SJSA1 (cell line): ENCODE data around the gene IZUMO3. TPM values are rescaled to one million over a fixed set of nuclear protein-coding genes. Genes with fewer than 3 reads are reported as not detected.
"Not testable (repeated sequence)": the region's sequence is repeated elsewhere in the genome, so short reads cannot be mapped to it uniquely, and the experiment has no call there.

Experiments
- DNase-seq, 2 experiments: peaks; one replicate each; pipeline ENCODE4 v3.0.0-alpha.2; 2015 to 2020; ENCODE audit warnings: low spot score in 2 of 2, low read depth in 1 of 2
- H3K27ac ChIP-seq: fragments of 250-450 bp; sonication (Bioruptor Pico); 2 replicates; pipeline ENCODE4 v1.5.1; 2020; ENCODE audit warnings: mild to moderate bottlenecking, moderate library complexity
- H3K27me3 ChIP-seq: fragments of 250-450 bp; sonication (Bioruptor Pico); replicated peaks from 2 replicates; pipeline ENCODE4 v1.5.1; 2020; ENCODE audit warnings: mild to moderate bottlenecking, moderate library complexity
- H3K36me3 ChIP-seq: fragments of 250-450 bp; sonication (Bioruptor Pico); 2 replicates; pipeline ENCODE4 v1.5.1; 2020; ENCODE audit warnings: mild to moderate bottlenecking
- H3K4me1 ChIP-seq: fragments of 250-450 bp; sonication (Bioruptor Pico); replicated peaks from 2 replicates; pipeline ENCODE4 v1.6.1; 2021; ENCODE audit warnings: mild to moderate bottlenecking
- H3K4me3 ChIP-seq: fragments of 250-450 bp; sonication (Bioruptor Pico); 2 replicates; pipeline ENCODE4 v1.5.1; 2020; ENCODE audit warnings: mild to moderate bottlenecking
- H3K9me3 ChIP-seq: fragments of 250-450 bp; sonication (Bioruptor Pico); replicated peaks from 2 replicates; pipeline ENCODE4 v1.5.1; 2020; ENCODE audit warnings: mild to moderate bottlenecking
- total RNA-seq: library from RNA; depleted of rRNA; stranded (reverse); fragments of >200 nt; shearing (Covaris generic); gene quantifications from 2 replicates; pipeline ENCODE4 v1.2.3, GENCODE V29; 2014; rRNA removed

The IZUMO3 gene
- not detected in 2 replicates for total RNA-seq

GRCh38 chr9:24545847-24546522 is at the start of gene IZUMO3:
Gene IZUMO3, minus strand, starts transcription at chr9:24545897. Its CDS starts 248 bp downstream, at chr9:24545649.
- no peaks in the 10 kb centered on the region for H3K4me1 ChIP-seq
- H3K36me3 ChIP-seq, result no peaks in the 10 kb centered on the region
- no peaks in the 10 kb centered on the region for H3K27me3 ChIP-seq
- no peak within 1 kb of the TSS for H3K4me3 ChIP-seq
- no peak within 1 kb of the TSS for H3K27ac ChIP-seq
- no peaks in the 10 kb centered on the region for H3K9me3 ChIP-seq
- DNase-seq, result no peak

GRCh38 chr9:24594234-24594850 is 48.6 kb upstream of the IZUMO3 start:
- Histone ChIP-seq H3K9me3 (no peaks in the 10 kb centered on the region), H3K4me3 (no peak overlapping the region), H3K4me1 (no peaks in the 10 kb centered on the region), H3K27ac (no peak overlapping the region), H3K36me3 (no peaks in the 10 kb centered on the region), H3K27me3 (no peaks in the 10 kb centered on the region)
- no peak for DNase-seq

GRCh38 chr9:24590432-24590831 is 44.7 kb upstream of the IZUMO3 start:
- Histone ChIP-seq H3K9me3 (no peaks in the 10 kb centered on the region), H3K27ac (no peak overlapping the region), H3K4me3 (no peak overlapping the region), H3K27me3 (no peaks in the 10 kb centered on the region), H3K36me3 (no peaks in the 10 kb centered on the region), H3K4me1 (no peaks in the 10 kb centered on the region)
- DNase-seq, result no peak

- Histone ChIP-seq H3K27me3 (no peaks in the 10 kb centered on the region), H3K36me3 (no peaks in the 10 kb centered on the region), H3K4me1 (no peaks in the 10 kb centered on the region), H3K9me3 (no peaks in the 10 kb centered on the region), H3K27ac (no peak overlapping the region), H3K4me3 (no peak overlapping the region)
- no peak for DNase-seq
These were observed 42.2 kb upstream of the IZUMO3 start for GRCh38 chr9:24587883-24588282.

- Histone ChIP-seq H3K4me3 (no peak overlapping the region), H3K9me3 (no peaks in the 10 kb centered on the region), H3K36me3 (no peaks in the 10 kb centered on the region), H3K4me1 (no peaks in the 10 kb centered on the region), H3K27me3 (no peaks in the 10 kb centered on the region), H3K27ac (no peak overlapping the region)
- DNase-seq, result no peak
These were observed 36.7 kb upstream of the IZUMO3 start for GRCh38 chr9:24582146-24583126.

GRCh38 chr9:24580005-24580404 is 34.3 kb upstream of the IZUMO3 start:
- not testable (repeated sequence) for H3K4me3 ChIP-seq, H3K4me1 ChIP-seq, H3K27me3 ChIP-seq, H3K36me3 ChIP-seq, DNase-seq, H3K27ac ChIP-seq, H3K9me3 ChIP-seq

- Histone ChIP-seq H3K27ac (no peak overlapping the region), H3K9me3 (no peaks in the 10 kb centered on the region), H3K27me3 (no peaks in the 10 kb centered on the region), H3K4me1 (no peaks in the 10 kb centered on the region), H3K36me3 (no peaks in the 10 kb centered on the region), H3K4me3 (no peak overlapping the region)
- no peak for DNase-seq
These were observed 26.7 kb upstream of the IZUMO3 start for GRCh38 chr9:24572406-24572805.

- no peaks in the 10 kb centered on the region for H3K4me1 ChIP-seq
- no peak overlapping the region for H3K4me3 ChIP-seq
- no peaks in the 10 kb centered on the region for H3K27me3 ChIP-seq
- H3K36me3 ChIP-seq, result no peaks in the 10 kb centered on the region
- no peak for DNase-seq
- H3K27ac ChIP-seq, result no peak overlapping the region
- H3K9me3 ChIP-seq, result no peaks in the 10 kb centered on the region
These were observed 16.3 kb upstream of the IZUMO3 start for GRCh38 chr9:24561957-24562356.

GRCh38 chr9:24553183-24553552 is 7.5 kb upstream of the IZUMO3 start:
- DNase-seq, result no peak
- Histone ChIP-seq H3K4me3 (no peak overlapping the region), H3K9me3 (no peaks in the 10 kb centered on the region), H3K36me3 (no peaks in the 10 kb centered on the region), H3K4me1 (no peaks in the 10 kb centered on the region), H3K27ac (no peak overlapping the region), H3K27me3 (no peaks in the 10 kb centered on the region)

- H3K36me3 ChIP-seq, result no peaks in the 10 kb centered on the region
- H3K9me3 ChIP-seq, result no peaks in the 10 kb centered on the region
- H3K27ac ChIP-seq, result no peak overlapping the region
- H3K27me3 ChIP-seq, result no peaks in the 10 kb centered on the region
- no peak for DNase-seq
- no peaks in the 10 kb centered on the region for H3K4me1 ChIP-seq
- H3K4me3 ChIP-seq, result no peak overlapping the region
These were observed 7.0 kb upstream of the IZUMO3 start for GRCh38 chr9:24552526-24553182.

- no peak for DNase-seq
- no peaks in the 10 kb centered on the region for H3K36me3 ChIP-seq
- no peaks in the 10 kb centered on the region for H3K27me3 ChIP-seq
- H3K27ac ChIP-seq, result no peak overlapping the region
- no peaks in the 10 kb centered on the region for H3K9me3 ChIP-seq
- H3K4me3 ChIP-seq, result no peak overlapping the region
- no peaks in the 10 kb centered on the region for H3K4me1 ChIP-seq
These were observed 412 bp downstream of the IZUMO3 start for GRCh38 chr9:24545285-24545684.

- Histone ChIP-seq H3K9me3 (no peaks in the 10 kb centered on the region), H3K27ac (no peak overlapping the region), H3K27me3 (no peaks in the 10 kb centered on the region), H3K4me1 (no peaks in the 10 kb centered on the region), H3K4me3 (no peak overlapping the region), H3K36me3 (no peaks in the 10 kb centered on the region)
- DNase-seq, result no peak
These were observed 27.2 kb downstream of the IZUMO3 start for GRCh38 chr9:24518545-24518944.

GRCh38 chr9:24516463-24516862 is 29.2 kb downstream of the IZUMO3 start:
- Histone ChIP-seq H3K36me3 (no peaks in the 10 kb centered on the region), H3K27ac (no peak overlapping the region), H3K27me3 (no peaks in the 10 kb centered on the region), H3K9me3 (no peaks in the 10 kb centered on the region), H3K4me3 (no peak overlapping the region), H3K4me1 (no peaks in the 10 kb centered on the region)
- no peak for DNase-seq
